DOHH2 (cell line): Measurements from ENCODE around the gene THBS2.
"Not testable (repeated sequence)": the region's sequence is repeated elsewhere in the genome, so short reads cannot be mapped to it uniquely, and the experiment has no call there.

ENCODE experiments used
- H3F3A ChIP-seq: fragments of 200-600 bp; sonication (generic), shearing (Covaris generic); 2 replicates; pipeline ENCODE4 v1.6.0; 2016; ENCODE audit warnings: antibody characterized with exemption, mild to moderate bottlenecking; ENCODE audit not compliant: control insufficient read depth, insufficient read depth
- H3K27ac ChIP-seq: fragments of 200-600 bp; sonication (generic); 2 replicates; pipeline ENCODE4 v1.5.1; 2014; ENCODE audit warnings: low read depth, mild to moderate bottlenecking, low read length, moderate library complexity
- H3K27me3 ChIP-seq: fragments of 200-600 bp; sonication (generic); 2 replicates; pipeline ENCODE4 v1.6.1; 2014; ENCODE audit warnings: mild to moderate bottlenecking, low read length, mixed read lengths; ENCODE audit not compliant: control insufficient read depth
- H3K36me3 ChIP-seq: fragments of 200-600 bp; sonication (generic); 2 replicates; pipeline ENCODE4 v1.6.1; 2014; ENCODE audit warnings: mild to moderate bottlenecking, low read length, moderate library complexity, mixed read lengths; ENCODE audit not compliant: control insufficient read depth
- H3K4me1 ChIP-seq: fragments of 200-600 bp; sonication (generic); 2 replicates; pipeline ENCODE4 v1.6.1; 2014; ENCODE audit warnings: mild to moderate bottlenecking, low read length, mixed read lengths; ENCODE audit not compliant: control insufficient read depth
- H3K4me2 ChIP-seq: fragments of 200-600 bp; sonication (generic); 2 replicates; pipeline ENCODE4 v1.6.0; 2014; ENCODE audit warnings: mild to moderate bottlenecking, low read length, moderate library complexity
- H3K4me3 ChIP-seq: fragments of 200-600 bp; sonication (generic); 2 replicates; pipeline ENCODE4 v1.5.1; 2014; ENCODE audit warnings: mild to moderate bottlenecking, low read length, mixed read lengths
- H3K79me2 ChIP-seq: fragments of 200-600 bp; sonication (generic); 2 replicates; pipeline ENCODE4 v1.6.1; 2014; ENCODE audit warnings: mild to moderate bottlenecking, low read length, mixed read lengths; ENCODE audit not compliant: control insufficient read depth
- H3K9me2 ChIP-seq: fragments of 200-600 bp; sonication (generic); replicated peaks from 2 replicates; pipeline ENCODE4 v1.6.1; 2014; ENCODE audit warnings: mild to moderate bottlenecking, low read length, mixed read lengths; ENCODE audit not compliant: control insufficient read depth
- H3K9me3 ChIP-seq: fragments of 200-600 bp; sonication (generic); 2 replicates; pipeline ENCODE4 v1.6.1; 2014; ENCODE audit warnings: antibody characterized with exemption, low read length, mixed read lengths; ENCODE audit not compliant: control insufficient read depth, insufficient read depth
- H4K20me1 ChIP-seq: fragments of 200-600 bp; sonication (generic); 2 replicates; pipeline ENCODE4 v1.6.0; 2014; ENCODE audit warnings: low read depth, mild to moderate bottlenecking, antibody characterized with exemption, low read length, moderate library complexity; ENCODE audit not compliant: control insufficient read depth, insufficient read depth
- CTCF ChIP-seq: fragments of 200-600 bp; sonication (generic); IDR thresholded peaks from one replicate; pipeline ENCODE4 v1.5.1; 2014; ENCODE audit warnings: antibody characterized with exemption, mild to moderate bottlenecking, low read depth, low read length; ENCODE audit not compliant: poor library complexity, severe bottlenecking
- EZH2phosphoT487 ChIP-seq: fragments of 200-600 bp; sonication (generic); IDR thresholded peaks from 2 replicates; pipeline ENCODE4 v1.6.1; 2017; ENCODE audit warnings: borderline replicate concordance, mild to moderate bottlenecking, antibody characterized with exemption, low read length, moderate library complexity, mixed read lengths

Gene THBS2

GRCh38 chr6:169300916-169301315 is 47.3 kb upstream of the THBS2 start:
- Histone ChIP-seq H3K9me3 (no peaks in the 10 kb centered on the region), H4K20me1 (no peaks in the 10 kb centered on the region), H3K79me2 (no peaks in the 10 kb centered on the region), H3K4me1 (no peaks in the 10 kb centered on the region), H3K27me3 (no peaks in the 10 kb centered on the region), H3K36me3 (no peaks in the 10 kb centered on the region), H3K4me3 (no peak overlapping the region), H3K4me2 (no peak overlapping the region), H3K9me2 (no peaks in the 10 kb centered on the region), H3K27ac (no peak overlapping the region), H3F3A (no peaks in the 10 kb centered on the region)
- TF ChIP-seq EZH2phosphoT487 (no peak), CTCF (no peak)

GRCh38 chr6:169298626-169299025 is 45.0 kb upstream of the THBS2 start:
- H3K4me1 ChIP-seq, H3K9me2 ChIP-seq, H3K4me3 ChIP-seq: not testable (repeated sequence)

GRCh38 chr6:169296622-169297021 is 43.0 kb upstream of the THBS2 start:
- H3K27me3 ChIP-seq = no peaks in the 10 kb centered on the region
- no peaks in the 10 kb centered on the region for H3K36me3 ChIP-seq
- H3K4me1 ChIP-seq = no peaks in the 10 kb centered on the region
- no peak overlapping the region for H3K4me2 ChIP-seq
- no peak overlapping the region for H3K27ac ChIP-seq
- H3K9me3 ChIP-seq = no peaks in the 10 kb centered on the region
- H4K20me1 ChIP-seq = no peaks in the 10 kb centered on the region
- H3K79me2 ChIP-seq = no peaks in the 10 kb centered on the region
- TF ChIP-seq CTCF = no peak
- no peak for TF ChIP-seq EZH2phosphoT487
- no peaks in the 10 kb centered on the region for H3K9me2 ChIP-seq
- no peaks in the 10 kb centered on the region for H3F3A ChIP-seq
- H3K4me3 ChIP-seq = no peak overlapping the region

More at GRCh38 chr6:169298626-169299025, 45.0 kb upstream of the THBS2 start:
- not testable (repeated sequence) for H3K36me3 ChIP-seq, H3F3A ChIP-seq, H3K9me3 ChIP-seq, H3K79me2 ChIP-seq, H3K27me3 ChIP-seq, H4K20me1 ChIP-seq, H3K27ac ChIP-seq, H3K4me2 ChIP-seq

GRCh38 chr6:169296170-169296569 is 42.5 kb upstream of the THBS2 start:
- Histone ChIP-seq H3K27me3 (no peaks in the 10 kb centered on the region), H4K20me1 (no peaks in the 10 kb centered on the region), H3K9me2 (no peaks in the 10 kb centered on the region), H3K79me2 (no peaks in the 10 kb centered on the region), H3K9me3 (no peaks in the 10 kb centered on the region), H3K27ac (no peak overlapping the region), H3K4me2 (no peak overlapping the region), H3K4me3 (no peak overlapping the region), H3K4me1 (no peaks in the 10 kb centered on the region), H3F3A (no peaks in the 10 kb centered on the region), H3K36me3 (no peaks in the 10 kb centered on the region)
- TF ChIP-seq CTCF (no peak), EZH2phosphoT487 (no peak)
